Suprapubic skin (tissue), 3 donors: ENCODE data around the gene CABLES2.

ENCODE experiments used
- POLR2A ChIP-seq, 2 donors: fragments of 450-650 bp; IDR thresholded peaks; one replicate each; pipeline ENCODE4 v1.6.1; 2017; ENCODE audit warnings: antibody characterized with exemption in 2 of 2, mild to moderate bottlenecking in 2 of 2, moderate library complexity in 2 of 2
- TF ChIP-seq, protein P1 (sequence below), 2 donors: fragments of 200-600 bp in 1 of 2; fragments of 450-650 bp in 1 of 2; sonication (generic) in 1 of 2; IDR thresholded peaks; one replicate each; pipeline ENCODE4 v1.5.1; 2016 to 2019; ENCODE audit warnings: antibody characterized with exemption in 2 of 2, mild to moderate bottlenecking in 1 of 2, moderate library complexity in 1 of 2

DNA sequence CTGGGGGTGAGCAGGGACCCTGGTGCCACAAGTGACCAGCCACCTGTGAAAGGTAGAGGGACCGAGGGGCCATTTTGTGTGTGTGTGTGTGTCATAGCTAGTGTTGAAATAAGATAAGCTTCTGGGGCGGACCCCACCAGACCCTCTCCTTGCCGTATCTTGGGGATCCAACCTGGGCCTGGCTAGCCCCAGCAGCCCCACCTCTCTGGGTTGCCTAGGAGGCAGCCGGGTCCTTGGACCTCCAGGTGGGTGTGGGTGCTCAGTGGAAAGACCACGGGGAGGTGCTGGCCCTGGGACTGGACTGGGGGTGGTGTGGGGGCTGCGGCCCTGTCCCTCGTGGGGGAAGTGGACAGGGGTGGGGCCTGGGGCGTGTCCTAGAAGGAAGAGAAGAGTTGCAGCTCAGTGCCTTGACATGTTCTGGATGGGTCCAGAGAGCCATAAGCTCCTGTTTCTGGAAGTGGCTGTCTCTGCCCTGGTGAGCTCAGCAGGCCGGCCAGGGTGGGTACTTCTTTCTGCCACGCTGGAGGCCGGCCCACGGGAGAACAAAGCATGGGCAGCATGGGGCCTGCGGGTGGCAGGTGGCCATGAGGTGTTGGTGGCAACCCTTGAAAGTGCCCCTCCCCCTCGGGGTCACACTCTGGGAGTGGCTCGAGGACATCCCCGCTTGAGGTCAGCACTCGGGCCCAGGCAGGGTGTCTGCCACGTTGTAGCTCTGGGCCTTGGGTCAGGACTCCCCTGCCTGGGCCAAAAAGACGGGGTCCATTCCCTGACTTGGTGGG lies 11.8 kb upstream of the CABLES2 start:
- TF ChIP-seq, protein P1, sequence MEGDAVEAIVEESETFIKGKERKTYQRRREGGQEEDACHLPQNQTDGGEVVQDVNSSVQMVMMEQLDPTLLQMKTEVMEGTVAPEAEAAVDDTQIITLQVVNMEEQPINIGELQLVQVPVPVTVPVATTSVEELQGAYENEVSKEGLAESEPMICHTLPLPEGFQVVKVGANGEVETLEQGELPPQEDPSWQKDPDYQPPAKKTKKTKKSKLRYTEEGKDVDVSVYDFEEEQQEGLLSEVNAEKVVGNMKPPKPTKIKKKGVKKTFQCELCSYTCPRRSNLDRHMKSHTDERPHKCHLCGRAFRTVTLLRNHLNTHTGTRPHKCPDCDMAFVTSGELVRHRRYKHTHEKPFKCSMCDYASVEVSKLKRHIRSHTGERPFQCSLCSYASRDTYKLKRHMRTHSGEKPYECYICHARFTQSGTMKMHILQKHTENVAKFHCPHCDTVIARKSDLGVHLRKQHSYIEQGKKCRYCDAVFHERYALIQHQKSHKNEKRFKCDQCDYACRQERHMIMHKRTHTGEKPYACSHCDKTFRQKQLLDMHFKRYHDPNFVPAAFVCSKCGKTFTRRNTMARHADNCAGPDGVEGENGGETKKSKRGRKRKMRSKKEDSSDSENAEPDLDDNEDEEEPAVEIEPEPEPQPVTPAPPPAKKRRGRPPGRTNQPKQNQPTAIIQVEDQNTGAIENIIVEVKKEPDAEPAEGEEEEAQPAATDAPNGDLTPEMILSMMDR (IDR thresholded peaks at IDR 0.05): no peak
- no peak for TF ChIP-seq POLR2A (IDR thresholded peaks at IDR 0.05)
